K562 (cell line): ENCODE measurements around the gene FOXO3. TPM values are rescaled to one million over a fixed set of nuclear protein-coding genes. Genes with fewer than 3 reads are reported as not detected.

Source experiments
- C11orf30 ChIP-seq: fragments of 450-650 bp; IDR thresholded peaks from 2 replicates; pipeline ENCODE4 v1.6.1; 2016; ENCODE audit warnings: low read depth, mild to moderate bottlenecking
- CEBPG ChIP-seq, 3 experiments: fragments of 200-800 bp in 1 of 3; sonication (Bioruptor generic) in 1 of 3; sonication (generic) in 1 of 3; formaldehyde crosslinking in 1 of 3; IDR thresholded peaks in 2 of 3; conservative IDR thresholded peaks in 1 of 3; 2 replicates each; pipeline versions ENCODE4 v1.6.1 to v1.8.0; 2016 to 2022; ENCODE audit warnings: missing compliant biosample characterization in 2 of 3, missing genetic modification characterization in 2 of 3, mild to moderate bottlenecking in 1 of 3, missing genetic modification reagents in 1 of 3
- CREM ChIP-seq: IDR thresholded peaks from 2 replicates; pipeline ENCODE4 v1.6.1; 2014; ENCODE audit warnings: antibody characterized with exemption, low read depth
- ETS1 ChIP-seq: conservative IDR thresholded peaks from 2 replicates; pipeline ENCODE4 v1.6.1; 2011; ENCODE audit warnings: low read depth, mild to moderate bottlenecking, low read length; ENCODE audit not compliant: control insufficient read depth
- EZH2 ChIP-seq: IDR thresholded peaks from 2 replicates; pipeline ENCODE4 v1.6.1; 2012; ENCODE audit warnings: low read depth, mild to moderate bottlenecking, inconsistent platforms, low read length, borderline replicate concordance
- FOXO4 ChIP-seq: fragments of 450-650 bp; formaldehyde crosslinking; IDR thresholded peaks from 2 replicates; pipeline ENCODE4 v1.4.0; 2020; ENCODE audit warnings: mild to moderate bottlenecking, moderate library complexity
- JUND ChIP-seq, 2 experiments: IDR thresholded peaks; 2 replicates in 1 of 2; 3 replicates in 1 of 2; pipeline ENCODE4 v1.6.1; 2011; ENCODE audit warnings: borderline replicate concordance in 2 of 2, low read depth in 2 of 2, low read length in 2 of 2, improper control_type of control experiment in 1 of 2, missing biosample characterization in 1 of 2, missing genetic modification characterization in 1 of 2, missing genetic modification reagents in 1 of 2
- MAFG ChIP-seq: fragments of 450-650 bp; conservative IDR thresholded peaks from 2 replicates; pipeline ENCODE4 v1.6.1; 2016; ENCODE audit warnings: missing genetic modification characterization, missing compliant biosample characterization
- MLLT1 ChIP-seq, 2 experiments: fragments of 450-650 bp; IDR thresholded peaks; 2 replicates each; pipeline ENCODE4 v1.6.1; 2016
- NFE2 ChIP-seq: IDR thresholded peaks from 2 replicates; pipeline ENCODE4 v1.6.1; 2014; ENCODE audit warnings: antibody characterized with exemption, low read depth
- NFIC ChIP-seq: fragments of 450-650 bp; IDR thresholded peaks from 2 replicates; pipeline ENCODE4 v1.6.1; 2017; ENCODE audit warnings: mild to moderate bottlenecking, inconsistent platforms
- PYGO2 ChIP-seq: fragments of 450-650 bp; IDR thresholded peaks from 2 replicates; pipeline ENCODE4 v1.6.1; 2016; ENCODE audit warnings: mild to moderate bottlenecking, missing genetic modification characterization, moderate library complexity, missing compliant biosample characterization
- RBM17 ChIP-seq: fragments of 200-400 bp; formaldehyde crosslinking; IDR thresholded peaks from 2 replicates; pipeline ENCODE4 v1.6.1; 2017; ENCODE audit warnings: low read depth, mild to moderate bottlenecking, low read length, borderline replicate concordance
- SMARCA4 ChIP-seq: fragments of 450-650 bp; IDR thresholded peaks from 2 replicates; pipeline ENCODE4 v1.6.1; 2016
- SUPT5H ChIP-seq: fragments of 450-650 bp; IDR thresholded peaks from 2 replicates; pipeline ENCODE4 v1.6.1; 2016
- ZFPM2 ChIP-seq: fragments of 250-450 bp; sonication (Bioruptor Pico); IDR thresholded peaks from 2 replicates; pipeline ENCODE4 v1.5.1; 2022; ENCODE audit warnings: mild to moderate bottlenecking
- ZNF316 ChIP-seq: fragments of 450-650 bp; IDR thresholded peaks from 2 replicates; pipeline ENCODE4 v1.6.1; 2016
- ZNF551 ChIP-seq: fragments of 250-450 bp; sonication (Bioruptor Pico); IDR thresholded peaks from 2 replicates; pipeline ENCODE4 v1.5.0; 2021; ENCODE audit warnings: mild to moderate bottlenecking, moderate library complexity
- ZNF592 ChIP-seq: fragments of 450-650 bp; IDR thresholded peaks from 2 replicates; pipeline ENCODE4 v1.6.1; 2017; ENCODE audit warnings: antibody characterized with exemption, mild to moderate bottlenecking
- ZNF707 ChIP-seq: fragments of 250-450 bp; sonication (Bioruptor Pico); conservative IDR thresholded peaks from 2 replicates; pipeline ENCODE4 v1.8.0; 2022; ENCODE audit warnings: inconsistent platforms, mild to moderate bottlenecking, moderate library complexity
- ZNF766 ChIP-seq: fragments of 200-800 bp; sonication (Bioruptor generic); conservative IDR thresholded peaks from 2 replicates; pipeline ENCODE4 v1.6.1; 2016; ENCODE audit warnings: missing genetic modification characterization, missing compliant biosample characterization
- polyA plus RNA-seq, 8 experiments: library from polyadenylated mRNA; depleted of rRNA in 4 of 8; stranded (reverse) in 5 of 8; unstranded in 3 of 8; fragments of >200 nt; fragmentation: Nextera tagmentation in 2 of 8; fragmentation: Illumina TruSeq in 1 of 8; extraction: Ambion mirVana in 2 of 8; extraction: Trizol in 1 of 8; gene quantifications; 2 replicates each; pipeline versions ENCODE4 v1.2.1 to v1.2.3, GENCODE V29; 2011 to 2014; ENCODE audit warnings: inconsistent platforms in 1 of 8, missing spikeins in 1 of 8
- total RNA-seq, 7 experiments: library from RNA; depleted of rRNA in 6 of 7; stranded (reverse); fragments of >200 nt in 6 of 7; fragmentation: Illumina TruSeq in 2 of 7; extraction: Trizol in 2 of 7; gene quantifications; 2 replicates each; pipeline versions ENCODE4 v1.2.1 to v1.2.3, GENCODE V29; 2011 to 2021; ENCODE audit warnings: low replicate concordance in 1 of 7

FOXO3 gene
- total and polyA plus RNA-seq, 9 of the 15 experiments (the other 6 are each of a cell fraction or from before 2014, with no cell fraction given): 3.0 to 14.6 (median 6.0) TPM

- TF ChIP-seq ZNF592 (no peak), ZNF551 (no peak), ZNF707 (CRISPR knock-in tag) (no peak), NFE2 (peak; percentile 59), ETS1 (no peak), CEBPG (CRISPR knock-in tag; IDR thresholded peaks at IDR 0.05) (peak; percentile 47; the same call in 1 of the 2 replicates), CEBPG (tag; conservative IDR thresholded peaks at IDR 0.05 in 1 of 2, IDR thresholded peaks at IDR 0.05 in 1 of 2) (peak; percentile 21 to 88; a peak in 2 of 4 replicates), EZH2 (no peak), MLLT1 (IDR thresholded peaks at IDR 0.05) (no peak), MAFG (tag) (peak; percentile 36; the same call in 1 of the 2 replicates), FOXO4 (CRISPR knock-in tag) (no peak), JUND (IDR thresholded peaks at IDR 0.05; ENCODE audit: borderline replicate concordance, low read depth, low read length) (peak; percentile 65; the same call in 1 of the 2 replicates), JUND (tag; IDR thresholded peaks at IDR 0.05; ENCODE audit: borderline replicate concordance, low read depth, low read length) (peak; percentile 75), SMARCA4 (no peak), ZNF316 (no peak), CREM (peak; percentile 37; the same call in 1 of the 2 replicates), C11orf30 (peak; percentile 7; the same call in 1 of the 2 replicates), NFIC (no peak), ZFPM2 (CRISPR knock-in tag) (no peak), RBM17 (no peak), SUPT5H (no peak), ZNF766 (CRISPR knock-in tag) (no peak), PYGO2 (tag) (no peak)
Observed at GRCh38 chr6:108661430-108661829, 100.7 kb downstream of the FOXO3 start (continued).
